PFSK-1 (cell line): ENCODE measurements around the gene KLHDC2.

Experiments used
- POLR2AphosphoS5 ChIP-seq: IDR thresholded peaks from 2 replicates; pipeline ENCODE4 v1.6.1; 2012; ENCODE audit warnings: low read depth, mild to moderate bottlenecking, control low read depth, low read length, moderate library complexity
- SIN3A ChIP-seq: IDR thresholded peaks from 2 replicates; pipeline ENCODE4 v1.6.1; 2012; ENCODE audit warnings: mild to moderate bottlenecking, low read length, moderate library complexity, borderline replicate concordance; ENCODE audit not compliant: insufficient read depth
- TAF1 ChIP-seq: IDR thresholded peaks from 2 replicates; pipeline ENCODE4 v1.6.1; 2012; ENCODE audit warnings: low read length, control low read depth, borderline replicate concordance; ENCODE audit not compliant: insufficient read depth
- TF ChIP-seq, protein P1 (sequence below), 2 experiments: IDR thresholded peaks; 2 replicates each; pipeline versions ENCODE4 v1.6.1 to v1.8.0; 2011 to 2012; ENCODE audit warnings: low read depth in 2 of 2, low read length in 2 of 2, control low read depth in 1 of 2, inconsistent platforms in 1 of 2, mild to moderate bottlenecking in 1 of 2, moderate library complexity in 1 of 2; ENCODE audit not compliant: insufficient read depth in 1 of 2

DNA sequence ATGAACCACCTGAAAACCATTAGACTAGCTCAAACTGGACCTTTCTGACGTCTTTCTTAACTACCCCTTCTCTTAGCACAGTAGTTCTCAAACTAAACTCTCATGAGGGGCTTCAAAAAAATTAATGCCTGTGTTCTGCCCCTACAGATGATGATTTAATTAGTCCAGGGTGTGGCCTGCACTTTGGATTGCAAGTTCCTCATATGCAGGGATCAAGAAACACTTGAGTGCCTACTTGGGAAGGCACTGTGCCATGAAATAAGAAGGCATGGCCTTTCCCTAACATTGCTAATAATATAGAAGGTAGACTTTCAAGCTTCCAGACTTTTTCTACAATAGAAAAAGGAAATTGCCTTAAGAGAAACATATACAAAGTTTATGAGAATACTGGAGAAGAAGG is 22.8 kb upstream of the KLHDC2 start:
- TF ChIP-seq TAF1 (no peak), POLR2AphosphoS5 (no peak), SIN3A (no peak)
- TF ChIP-seq, protein P1, sequence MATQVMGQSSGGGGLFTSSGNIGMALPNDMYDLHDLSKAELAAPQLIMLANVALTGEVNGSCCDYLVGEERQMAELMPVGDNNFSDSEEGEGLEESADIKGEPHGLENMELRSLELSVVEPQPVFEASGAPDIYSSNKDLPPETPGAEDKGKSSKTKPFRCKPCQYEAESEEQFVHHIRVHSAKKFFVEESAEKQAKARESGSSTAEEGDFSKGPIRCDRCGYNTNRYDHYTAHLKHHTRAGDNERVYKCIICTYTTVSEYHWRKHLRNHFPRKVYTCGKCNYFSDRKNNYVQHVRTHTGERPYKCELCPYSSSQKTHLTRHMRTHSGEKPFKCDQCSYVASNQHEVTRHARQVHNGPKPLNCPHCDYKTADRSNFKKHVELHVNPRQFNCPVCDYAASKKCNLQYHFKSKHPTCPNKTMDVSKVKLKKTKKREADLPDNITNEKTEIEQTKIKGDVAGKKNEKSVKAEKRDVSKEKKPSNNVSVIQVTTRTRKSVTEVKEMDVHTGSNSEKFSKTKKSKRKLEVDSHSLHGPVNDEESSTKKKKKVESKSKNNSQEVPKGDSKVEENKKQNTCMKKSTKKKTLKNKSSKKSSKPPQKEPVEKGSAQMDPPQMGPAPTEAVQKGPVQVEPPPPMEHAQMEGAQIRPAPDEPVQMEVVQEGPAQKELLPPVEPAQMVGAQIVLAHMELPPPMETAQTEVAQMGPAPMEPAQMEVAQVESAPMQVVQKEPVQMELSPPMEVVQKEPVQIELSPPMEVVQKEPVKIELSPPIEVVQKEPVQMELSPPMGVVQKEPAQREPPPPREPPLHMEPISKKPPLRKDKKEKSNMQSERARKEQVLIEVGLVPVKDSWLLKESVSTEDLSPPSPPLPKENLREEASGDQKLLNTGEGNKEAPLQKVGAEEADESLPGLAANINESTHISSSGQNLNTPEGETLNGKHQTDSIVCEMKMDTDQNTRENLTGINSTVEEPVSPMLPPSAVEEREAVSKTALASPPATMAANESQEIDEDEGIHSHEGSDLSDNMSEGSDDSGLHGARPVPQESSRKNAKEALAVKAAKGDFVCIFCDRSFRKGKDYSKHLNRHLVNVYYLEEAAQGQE (IDR thresholded peaks at IDR 0.05; ENCODE audit: insufficient read depth in 1 of 2, low read depth in 2 of 2, low read length in 2 of 2), result no peak
